H7 (cell line): ENCODE measurements around the gene PSMD6. TPM values are rescaled to one million over a fixed set of nuclear protein-coding genes. Genes with fewer than 3 reads are reported as not detected.

Source experiments
- DNase-seq: peaks from one replicate; pipeline ENCODE4 v3.0.0; 2012
- H3K27me3 ChIP-seq: 2 replicates; pipeline ENCODE4 v1.6.0; 2011; ENCODE audit warnings: mild to moderate bottlenecking, low read length; ENCODE audit not compliant: control insufficient read depth, insufficient read depth
- H3K36me3 ChIP-seq: replicated peaks from 2 replicates; pipeline ENCODE4 v1.5.1; 2011; ENCODE audit warnings: low read length; ENCODE audit not compliant: control insufficient read depth, insufficient read depth
- H3K4me3 ChIP-seq: 2 replicates; pipeline ENCODE4 v1.5.1; 2011; ENCODE audit warnings: low read depth, mild to moderate bottlenecking, control low read depth, low read length, moderate library complexity; ENCODE audit not compliant: insufficient read depth
- total RNA-seq: library from RNA; depleted of rRNA; stranded (reverse); fragments of >200 nt; shearing (Covaris generic); gene quantifications from 2 replicates; pipeline ENCODE4 v1.2.3, GENCODE V29; 2014

Gene PSMD6
- total RNA-seq, 1 experiment from 2014 or later = 169 TPM

- H3K4me3 ChIP-seq = no peak overlapping the region
- no peaks in the 10 kb centered on the region for H3K27me3 ChIP-seq
- no peak for DNase-seq
- H3K36me3 ChIP-seq = peaks cover 12% of the 10 kb centered on the region
These were observed 36.5 kb downstream of the PSMD6 start for GRCh38 chr3:63986831-63987230.

DNA sequence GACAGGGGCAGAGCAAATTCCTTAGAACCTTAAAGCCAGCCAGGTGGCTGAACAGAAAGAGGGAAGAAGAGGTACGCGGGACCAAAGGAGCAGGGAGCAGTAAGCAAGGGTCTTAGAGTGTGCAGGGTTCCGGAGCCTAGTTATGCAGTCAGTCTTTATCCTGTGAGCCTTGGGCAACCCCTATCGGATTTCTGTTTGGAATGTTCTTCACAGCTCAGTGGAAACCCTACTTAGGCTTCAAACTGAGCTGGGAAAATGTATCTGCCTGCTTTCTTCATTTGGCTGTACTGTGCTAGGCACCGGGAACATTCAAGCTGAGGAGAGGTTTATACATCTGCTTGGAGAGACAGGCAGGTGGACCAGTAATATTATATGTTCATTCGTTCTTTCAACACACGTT lies 37.1 kb downstream of the PSMD6 start:
- no peak for DNase-seq
- Histone ChIP-seq H3K4me3 (no peak overlapping the region), H3K36me3 (peaks cover 12% of the 10 kb centered on the region), H3K27me3 (no peaks in the 10 kb centered on the region)

GRCh38 chr3:63984391-63984790 lies 38.9 kb downstream of the PSMD6 start:
- DNase-seq = no peak

DNA sequence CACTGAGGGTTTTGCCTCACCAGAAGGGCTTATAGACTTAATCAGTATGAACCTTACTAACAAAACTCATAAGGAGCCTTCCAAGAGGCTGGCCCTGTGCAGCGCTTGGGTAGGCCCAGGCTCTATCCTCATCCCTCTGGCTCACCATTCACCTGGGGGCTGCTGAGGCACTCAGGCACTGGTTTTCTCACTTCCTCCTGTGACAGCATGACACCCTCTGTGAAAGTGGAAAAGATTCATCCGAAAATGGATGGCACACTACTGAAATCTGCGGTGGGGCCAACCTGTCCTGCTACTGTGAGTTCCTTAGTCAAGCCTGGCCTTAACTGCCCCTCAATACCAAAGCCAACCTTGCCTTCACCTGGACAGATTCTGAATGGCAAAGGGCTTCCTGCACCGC lies 41.3 kb downstream of the PSMD6 start:
- no peak overlapping the region for H3K4me3 ChIP-seq
- peaks cover 8% of the 10 kb centered on the region for H3K36me3 ChIP-seq
- no peak for DNase-seq
- no peaks in the 10 kb centered on the region for H3K27me3 ChIP-seq

More at GRCh38 chr3:63984391-63984790, 38.9 kb downstream of the PSMD6 start:
- no peaks in the 10 kb centered on the region for H3K27me3 ChIP-seq
- H3K36me3 ChIP-seq = peaks cover 11% of the 10 kb centered on the region
- H3K4me3 ChIP-seq = no peak overlapping the region

DNA sequence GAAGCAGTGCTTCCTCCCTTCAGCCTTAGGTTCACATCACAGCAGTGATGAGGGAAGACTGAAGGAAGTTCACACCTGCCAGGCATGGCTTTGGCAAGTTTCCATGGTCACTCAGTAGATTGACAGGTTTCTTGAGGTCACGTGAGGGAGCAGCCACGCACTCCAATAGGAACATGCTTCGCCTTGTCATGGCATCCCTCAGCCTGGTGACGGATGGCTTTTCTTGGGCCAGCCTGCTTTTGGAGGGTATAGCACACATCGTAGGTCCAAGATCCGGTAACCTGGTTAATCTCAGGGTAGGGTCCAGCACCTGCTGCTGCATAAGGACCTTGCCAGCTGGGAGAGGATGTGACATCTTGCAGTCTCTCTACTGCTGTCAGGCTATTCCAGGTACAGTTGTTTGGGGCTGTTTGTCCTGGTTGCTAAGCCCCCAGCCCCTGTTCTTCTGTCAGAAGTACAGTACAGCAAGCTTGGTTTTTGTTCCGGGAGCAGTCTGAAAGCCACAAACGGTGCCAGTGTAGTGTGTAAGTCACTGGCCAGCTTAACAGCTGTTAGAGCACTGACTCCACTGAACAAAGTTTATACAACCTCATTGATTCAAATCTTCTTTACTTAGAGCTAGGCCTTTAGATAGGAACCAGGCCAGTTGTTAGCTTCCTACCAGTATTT lies 42.3 kb downstream of the PSMD6 start:
- Histone ChIP-seq H3K4me3 (no peak overlapping the region), H3K27me3 (no peaks in the 10 kb centered on the region), H3K36me3 (peaks cover 8% of the 10 kb centered on the region)
- DNase-seq = no peak

DNA sequence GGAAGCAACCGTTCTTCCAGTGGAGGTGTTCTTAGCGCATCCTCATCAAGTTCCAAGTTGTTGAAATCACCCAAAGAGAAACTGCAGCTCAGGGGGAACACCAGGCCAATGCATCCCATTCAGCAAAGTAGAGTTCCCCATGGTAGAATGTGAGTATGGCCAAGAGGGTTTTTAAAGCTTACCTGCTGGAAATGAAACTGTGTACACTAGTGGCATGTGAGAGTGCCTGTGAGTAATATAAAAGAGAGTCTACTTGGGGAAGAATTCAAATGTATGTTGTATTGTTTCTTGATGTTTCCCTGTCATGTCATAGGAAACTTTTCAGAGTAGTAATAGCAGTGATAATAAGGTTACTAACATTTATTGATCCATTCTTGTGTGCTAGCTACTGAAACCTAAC lies 43.3 kb downstream of the PSMD6 start:
- no peak overlapping the region for H3K4me3 ChIP-seq
- peaks cover 8% of the 10 kb centered on the region for H3K36me3 ChIP-seq
- DNase-seq = no peak
- H3K27me3 ChIP-seq = no peaks in the 10 kb centered on the region

- H3K27me3 ChIP-seq = no peaks in the 10 kb centered on the region
- no peak overlapping the region for H3K4me3 ChIP-seq
- peaks cover 8% of the 10 kb centered on the region for H3K36me3 ChIP-seq
- DNase-seq = no peak
These were observed 44.0 kb downstream of the PSMD6 start for GRCh38 chr3:63979093-63979885.

- H3K36me3 ChIP-seq = peaks cover 6% of the 10 kb centered on the region
- H3K4me3 ChIP-seq = no peak overlapping the region
- DNase-seq = no peak
- H3K27me3 ChIP-seq = no peaks in the 10 kb centered on the region
These were observed 45.4 kb downstream of the PSMD6 start for GRCh38 chr3:63977893-63978292.

- Histone ChIP-seq H3K27me3 (no peaks in the 10 kb centered on the region), H3K4me3 (no peak overlapping the region), H3K36me3 (peaks cover 3% of the 10 kb centered on the region; the same call in 1 of the 2 replicates)
- DNase-seq = no peak
These were observed 46.5 kb downstream of the PSMD6 start for GRCh38 chr3:63976872-63977200.

DNA sequence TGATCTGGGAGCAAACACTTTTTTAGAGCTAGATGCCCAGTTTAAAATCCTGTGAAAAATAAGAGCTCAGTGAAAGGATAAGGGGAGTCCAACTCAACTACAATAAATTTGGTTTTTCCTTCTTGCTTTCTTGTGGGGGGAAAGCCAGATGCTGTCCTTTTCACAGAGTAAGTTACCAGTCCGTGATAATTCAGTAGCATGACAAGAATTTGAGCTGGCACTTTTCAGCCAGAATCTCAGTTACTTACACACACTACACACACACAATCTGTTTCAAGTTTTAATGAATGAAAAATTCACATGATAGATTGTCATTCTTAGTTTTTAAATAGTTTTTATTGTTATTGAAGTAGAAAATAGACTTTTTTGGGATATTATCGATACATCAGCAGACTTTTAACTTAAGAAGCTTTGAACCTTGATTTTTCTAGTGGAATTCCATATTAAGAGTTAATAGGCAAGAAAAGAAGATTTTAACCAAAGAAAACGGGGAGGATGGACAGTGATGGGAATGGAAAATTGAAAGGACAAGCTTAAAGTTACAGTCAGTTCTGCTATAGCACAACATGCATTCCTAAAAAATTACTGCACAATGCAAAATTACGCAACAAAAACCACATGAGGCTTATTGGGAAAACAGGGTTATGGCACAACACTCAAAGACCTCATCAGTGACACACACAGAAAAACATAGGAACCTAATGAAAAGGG lies 47.0 kb downstream of the PSMD6 start:
- Histone ChIP-seq H3K27me3 (no peaks in the 10 kb centered on the region), H3K36me3 (peaks cover 3% of the 10 kb centered on the region; the same call in 1 of the 2 replicates), H3K4me3 (no peak overlapping the region)
- no peak for DNase-seq

- Histone ChIP-seq H3K4me3 (no peak overlapping the region), H3K36me3 (no peaks in the 10 kb centered on the region; the same call in 1 of the 2 replicates), H3K27me3 (no peaks in the 10 kb centered on the region)
- no peak for DNase-seq
These were observed 47.6 kb downstream of the PSMD6 start for GRCh38 chr3:63975723-63976122.

- Histone ChIP-seq H3K27me3 (no peaks in the 10 kb centered on the region), H3K4me3 (no peak overlapping the region), H3K36me3 (no peaks in the 10 kb centered on the region)
- no peak for DNase-seq
These were observed 48.8 kb downstream of the PSMD6 start for GRCh38 chr3:63974451-63974850.

DNA sequence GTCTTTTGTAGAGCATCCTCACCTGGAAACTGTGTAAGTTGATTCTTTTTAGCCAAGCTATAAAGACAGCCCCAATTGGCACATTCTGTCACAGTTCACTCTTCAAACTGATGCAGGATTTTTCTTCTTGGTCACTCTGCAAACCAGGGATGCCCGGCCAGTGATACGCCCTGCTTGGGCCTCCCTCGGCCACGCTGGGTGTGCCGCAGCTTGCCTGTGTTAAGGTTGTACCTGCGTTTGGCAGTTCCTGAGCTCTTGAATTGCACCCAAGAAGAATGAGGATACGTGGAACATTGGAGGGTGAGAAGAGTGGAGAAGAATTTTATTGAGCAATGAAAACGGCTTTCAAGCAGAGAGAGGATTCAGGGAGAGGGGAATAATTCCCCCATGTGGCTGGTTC lies 49.9 kb downstream of the PSMD6 start:
- no peak for DNase-seq
- H3K4me3 ChIP-seq = no peak overlapping the region
- no peaks in the 10 kb centered on the region for H3K36me3 ChIP-seq
- H3K27me3 ChIP-seq = no peaks in the 10 kb centered on the region

DNA sequence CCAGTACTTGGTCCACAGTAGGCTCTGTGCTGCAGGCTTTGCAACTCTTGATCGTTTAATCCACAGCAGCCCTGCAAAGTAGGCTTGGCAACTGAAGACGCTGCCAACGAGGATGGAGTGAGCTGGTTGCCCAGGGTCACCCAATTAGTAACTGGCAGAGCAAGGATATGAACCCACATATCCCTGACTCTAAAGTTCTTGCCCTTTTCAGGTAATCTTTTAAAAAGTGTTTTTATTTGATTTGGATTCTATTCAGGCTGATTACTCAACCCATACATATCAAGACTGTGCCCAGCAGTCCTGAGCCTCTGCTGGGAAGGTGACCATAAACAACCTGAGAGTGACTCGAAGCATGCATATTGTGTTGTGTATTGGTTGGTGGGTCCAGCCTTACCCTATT lies 50.3 kb downstream of the PSMD6 start:
- H3K36me3 ChIP-seq = no peaks in the 10 kb centered on the region
- no peak overlapping the region for H3K4me3 ChIP-seq
- no peaks in the 10 kb centered on the region for H3K27me3 ChIP-seq
- DNase-seq = no peak

GRCh38 chr3:63972196-63972595 lies 51.1 kb downstream of the PSMD6 start:
- Histone ChIP-seq H3K36me3 (no peaks in the 10 kb centered on the region), H3K27me3 (no peaks in the 10 kb centered on the region), H3K4me3 (no peak overlapping the region)
- no peak for DNase-seq
